AG09309 (cell line): ENCODE data around the gene INPP5A.

Experiments
- DNase-seq: peaks from one replicate; pipeline ENCODE4 v3.0.0-alpha.2; 2010; ENCODE audit warnings: low read depth
- H3K4me3 ChIP-seq: 2 replicates; pipeline ENCODE4 v1.5.1; 2011; ENCODE audit warnings: mild to moderate bottlenecking, low read depth, low read length, moderate library complexity; ENCODE audit not compliant: control insufficient read depth
- TF ChIP-seq, protein P1 (sequence below): IDR thresholded peaks from 2 replicates; pipeline ENCODE4 v1.5.1; 2011; ENCODE audit warnings: mild to moderate bottlenecking, low read depth, low read length, inconsistent platforms; ENCODE audit not compliant: insufficient read depth, control insufficient read depth; ENCODE audit errors: missing control alignments

Gene INPP5A

DNA sequence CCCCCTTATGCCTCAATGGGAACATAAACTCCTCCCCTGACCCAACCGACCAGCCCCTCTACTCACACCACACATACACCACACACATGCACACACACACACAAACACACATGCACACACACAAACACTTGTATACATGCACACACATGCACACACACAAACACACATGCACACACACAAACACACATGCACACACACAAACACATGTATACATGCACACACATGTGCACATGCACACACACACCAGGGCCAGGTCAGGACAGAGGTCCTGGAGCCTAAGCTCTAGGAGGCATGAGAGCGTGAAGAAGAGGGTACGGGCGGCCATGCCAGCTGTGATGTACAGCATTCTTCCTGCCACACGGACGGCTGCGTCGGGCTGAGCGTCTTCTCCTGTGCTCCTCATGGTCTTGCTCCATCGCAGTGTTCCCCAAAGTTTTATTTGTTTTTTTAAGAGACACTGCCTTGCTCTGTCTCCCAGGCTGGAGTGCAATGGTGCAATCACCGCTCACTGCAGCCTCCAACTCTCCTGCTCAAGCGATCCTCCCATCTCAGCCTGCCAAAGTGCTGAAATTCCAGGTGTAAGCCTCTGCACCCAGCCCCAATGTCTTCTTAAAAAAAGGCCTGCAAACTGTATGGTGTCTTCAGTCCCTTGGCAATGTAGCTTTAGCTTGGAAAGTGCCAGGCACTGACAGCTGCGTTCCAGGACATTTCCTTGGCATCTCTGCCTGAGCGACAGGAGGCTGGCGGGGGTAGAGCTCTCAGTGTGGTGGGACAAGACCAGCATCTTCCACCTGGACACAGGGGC, 38.8 kb upstream of the INPP5A start:
- no peak overlapping the region for H3K4me3 ChIP-seq
- no peak for DNase-seq
- TF ChIP-seq, protein P1, sequence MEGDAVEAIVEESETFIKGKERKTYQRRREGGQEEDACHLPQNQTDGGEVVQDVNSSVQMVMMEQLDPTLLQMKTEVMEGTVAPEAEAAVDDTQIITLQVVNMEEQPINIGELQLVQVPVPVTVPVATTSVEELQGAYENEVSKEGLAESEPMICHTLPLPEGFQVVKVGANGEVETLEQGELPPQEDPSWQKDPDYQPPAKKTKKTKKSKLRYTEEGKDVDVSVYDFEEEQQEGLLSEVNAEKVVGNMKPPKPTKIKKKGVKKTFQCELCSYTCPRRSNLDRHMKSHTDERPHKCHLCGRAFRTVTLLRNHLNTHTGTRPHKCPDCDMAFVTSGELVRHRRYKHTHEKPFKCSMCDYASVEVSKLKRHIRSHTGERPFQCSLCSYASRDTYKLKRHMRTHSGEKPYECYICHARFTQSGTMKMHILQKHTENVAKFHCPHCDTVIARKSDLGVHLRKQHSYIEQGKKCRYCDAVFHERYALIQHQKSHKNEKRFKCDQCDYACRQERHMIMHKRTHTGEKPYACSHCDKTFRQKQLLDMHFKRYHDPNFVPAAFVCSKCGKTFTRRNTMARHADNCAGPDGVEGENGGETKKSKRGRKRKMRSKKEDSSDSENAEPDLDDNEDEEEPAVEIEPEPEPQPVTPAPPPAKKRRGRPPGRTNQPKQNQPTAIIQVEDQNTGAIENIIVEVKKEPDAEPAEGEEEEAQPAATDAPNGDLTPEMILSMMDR, result no peak

DNA sequence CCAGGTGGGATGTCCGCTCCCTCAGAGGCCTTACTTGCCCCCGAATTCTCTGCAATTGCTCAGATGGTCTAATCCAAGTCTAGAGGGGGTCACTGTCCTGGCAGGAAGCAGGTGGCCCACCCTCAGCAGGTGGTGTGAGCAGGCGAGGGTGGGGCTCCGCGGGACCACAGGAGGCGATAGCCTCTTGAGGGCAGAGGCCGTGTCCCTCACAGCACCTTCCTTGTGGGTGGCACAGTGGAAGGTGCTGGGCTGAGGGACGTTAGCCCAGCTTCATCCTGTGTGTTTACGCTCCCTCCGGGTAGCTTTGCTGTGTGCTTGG, 38.3 kb upstream of the INPP5A start:
- no peak for DNase-seq
- TF ChIP-seq, protein P1, result no peak
- no peak overlapping the region for H3K4me3 ChIP-seq

DNA sequence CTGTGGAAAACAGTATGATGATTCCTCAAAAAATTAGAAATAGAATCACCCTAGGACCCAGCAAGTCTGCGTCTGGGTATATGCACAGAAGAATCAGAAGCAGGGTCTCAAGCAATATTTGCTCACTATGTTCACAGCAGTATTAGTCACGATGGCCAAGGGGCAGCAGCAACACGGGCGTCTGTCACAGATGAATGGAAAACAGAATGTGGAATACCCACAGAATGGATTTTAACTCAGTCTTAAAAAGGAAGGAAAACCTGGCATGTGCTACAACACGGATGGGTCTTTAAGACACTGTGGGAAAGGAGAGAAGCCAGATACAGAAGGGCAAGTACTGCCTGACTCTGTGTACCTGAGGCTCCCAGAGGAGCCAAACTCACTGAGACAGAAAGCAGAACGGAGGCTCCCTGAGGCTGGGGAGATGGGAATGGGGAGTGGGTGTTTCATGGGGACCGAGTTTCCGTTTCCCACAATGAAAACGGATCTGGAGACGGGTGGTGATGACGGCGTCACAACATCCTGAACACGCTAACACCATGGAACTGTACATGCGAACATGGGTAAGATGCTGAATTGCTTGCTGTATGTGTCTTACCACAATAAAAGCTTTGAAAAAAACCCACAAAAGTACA, 36.7 kb upstream of the INPP5A start:
- DNase-seq, result no peak
- H3K4me3 ChIP-seq, result no peak overlapping the region
- TF ChIP-seq, protein P1, result no peak

DNA sequence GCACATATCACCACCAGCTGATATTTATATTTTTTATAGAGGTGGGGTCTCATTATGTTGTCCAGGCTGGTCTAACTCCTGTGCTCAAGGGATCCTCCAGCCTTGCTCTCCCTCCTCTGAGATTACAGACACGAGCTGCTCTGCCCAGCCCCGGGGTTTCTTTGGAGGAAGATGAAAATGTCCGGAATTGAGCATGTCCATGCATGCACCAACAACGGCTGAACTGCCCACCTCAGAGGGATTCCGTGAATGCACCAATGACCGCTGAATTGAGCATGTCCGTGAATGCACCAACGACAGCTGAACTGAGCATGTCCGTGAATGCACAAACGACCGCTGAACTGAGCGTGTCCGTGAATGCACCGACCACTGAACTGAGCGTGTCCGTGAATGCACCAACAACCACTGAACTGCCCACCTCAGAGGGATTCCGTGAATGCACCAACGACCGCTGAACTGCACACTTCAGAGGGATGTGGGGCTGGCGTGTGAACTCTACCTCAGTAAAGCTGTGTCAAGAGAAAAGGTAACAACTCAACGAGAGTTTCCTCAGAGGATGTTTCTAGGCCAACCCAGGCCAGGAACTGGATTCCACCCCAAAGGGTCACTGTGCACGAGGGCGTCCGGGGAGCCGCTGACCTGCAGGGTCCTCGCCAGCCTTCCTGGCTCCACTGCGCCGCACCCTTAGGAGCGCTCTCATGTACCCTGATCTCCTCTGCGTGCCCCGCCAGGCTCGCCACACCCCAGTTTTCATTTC, 34.9 kb upstream of the INPP5A start:
- TF ChIP-seq, protein P1, result no peak
- H3K4me3 ChIP-seq, result no peak overlapping the region
- DNase-seq, result no peak

DNA sequence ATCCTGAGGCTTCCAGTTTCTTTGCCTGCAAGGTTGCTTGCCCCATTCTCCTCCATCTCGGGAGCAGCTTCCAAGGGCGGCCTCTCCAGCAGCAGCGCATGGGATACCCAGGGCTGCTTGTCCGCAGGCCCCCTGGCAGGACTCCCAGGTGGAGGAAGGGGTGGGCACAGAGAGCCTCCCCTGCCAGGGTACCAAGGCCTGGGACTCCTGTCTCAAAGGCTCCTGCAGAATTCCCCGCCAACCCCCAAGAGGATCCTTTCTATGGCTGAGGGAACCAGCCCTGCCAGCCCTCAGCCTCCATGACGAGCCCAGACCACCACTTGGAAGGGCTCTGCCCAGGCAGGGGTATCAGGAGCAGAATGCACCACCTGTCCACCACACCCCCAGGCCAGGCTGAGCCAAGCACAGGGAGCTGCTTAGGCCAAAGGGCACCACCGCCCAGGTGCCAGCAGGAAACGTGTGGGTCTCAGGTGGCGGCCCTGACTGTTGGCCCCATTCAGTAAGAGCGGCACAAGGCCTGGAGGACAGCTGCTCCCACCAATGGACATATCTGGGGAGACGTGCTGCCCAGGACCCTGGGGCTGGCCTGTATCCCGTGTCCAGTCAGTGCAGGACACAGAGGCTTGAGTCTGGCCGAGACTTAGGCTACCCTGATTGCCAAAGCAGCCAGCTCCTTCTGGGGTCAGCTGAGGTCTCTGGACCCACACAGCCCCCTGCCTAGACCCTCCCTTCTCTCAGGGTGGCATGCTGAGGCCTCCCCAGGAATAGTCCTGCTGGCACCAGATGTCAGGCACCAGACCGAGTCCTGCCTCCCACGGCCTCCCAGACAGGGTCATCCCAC, 33.8 kb upstream of the INPP5A start:
- no peak for DNase-seq
- no peak overlapping the region for H3K4me3 ChIP-seq
- TF ChIP-seq, protein P1, result no peak
